HepG2 (cell line): ENCODE data around the gene MYLK. TPM values are rescaled to one million over a fixed set of nuclear protein-coding genes. Genes with fewer than 3 reads are reported as not detected.
A peak's percentile ranks its signal among the peaks of the same experiment; 100 is the strongest.

ENCODE experiments used
- ATAC-seq: fragments of 200-7000 bp; cut with Tn5 transposase; 3 replicates; pipeline ENCODE4 v1.9.1; 2020; ENCODE audit warnings: mild to moderate bottlenecking, moderate library complexity
- BruUV-seq: library from RNA; stranded (reverse); fragments of 400-500 nt; replicated peaks from 2 replicates; lab custom pipeline; 2021; lab: Mats Ljungman, UMichigan
- CTCF ChIA-PET: fragments of 300-600 bp; formaldehyde crosslinking; extraction: SDS; loops from one replicate; lab custom pipeline; 2021; ENCODE audit warnings: low total read pairs, inconsistent platforms, low intra/inter-chr PET ratio; lab: Yijun Ruan, JAX
- POLR2A ChIA-PET: fragments of 350-600 bp; sonication (Branson Sonifier 250); formaldehyde crosslinking; loops from one replicate; lab custom pipeline; 2020; ENCODE audit warnings: antibody characterized with exemption, inconsistent platforms; lab: Yijun Ruan, JAX
- DNase-seq: peaks from one replicate; pipeline ENCODE4 v3.0.0-alpha.2; 2015; ENCODE audit warnings: low spot score
- FAIRE-seq: peaks from 3 replicates; lab custom pipeline; 2011; peaks lifted over from hg19 to GRCh38; lab: Jason Lieb, UNC
- H2AFZ ChIP-seq: one replicate; pipeline ENCODE4 v1.6.1; 2011; ENCODE audit warnings: low read length, inconsistent platforms
- H3K27ac ChIP-seq: fragments of 300-600 bp; 3 replicates; pipeline ENCODE4 v1.8.0; 2011; ENCODE audit warnings: mixed run types, mild to moderate bottlenecking, mixed read lengths, low read length, inconsistent platforms; ENCODE audit not compliant: insufficient read depth; ENCODE audit errors: extremely low read length
- H3K27me3 ChIP-seq, 2 experiments: fragments of 200-600 bp in 1 of 2; 2 replicates in 1 of 2; 3 replicates in 1 of 2; pipeline versions ENCODE4 v1.6.0 to v1.8.0; 2011; ENCODE audit warnings: low read length in 2 of 2, mild to moderate bottlenecking in 2 of 2, moderate library complexity in 2 of 2, inconsistent platforms in 1 of 2; ENCODE audit not compliant: insufficient read depth in 2 of 2, control insufficient read depth in 1 of 2
- H3K36me3 ChIP-seq, 2 experiments: fragments of 200-600 bp in 1 of 2; replicated peaks in 1 of 2; 2 replicates in 1 of 2; 3 replicates in 1 of 2; pipeline versions ENCODE4 v1.5.1 to v1.8.0; 2011; ENCODE audit warnings: low read length in 2 of 2, inconsistent platforms in 1 of 2; ENCODE audit not compliant: insufficient read depth in 2 of 2, control insufficient read depth in 1 of 2
- H3K4me1 ChIP-seq: 2 replicates; pipeline ENCODE4 v1.5.1; 2012; ENCODE audit warnings: low read length, inconsistent platforms; ENCODE audit not compliant: insufficient read depth
- H3K4me2 ChIP-seq: 2 replicates; pipeline ENCODE4 v1.6.0; 2011; ENCODE audit warnings: low read depth, low read length, inconsistent platforms
- H3K4me3 ChIP-seq, 3 experiments: fragments of 200-600 bp in 1 of 3; sonication (generic), shearing (Covaris generic) in 1 of 3; replicated peaks in 1 of 3; 2 replicates each; pipeline ENCODE4 v1.5.1; 2011 to 2016; ENCODE audit warnings: low read length in 3 of 3, inconsistent platforms in 2 of 3, low read depth in 2 of 3, mild to moderate bottlenecking in 2 of 3, control low read depth in 1 of 3, mixed read lengths in 1 of 3; ENCODE audit not compliant: insufficient read depth in 1 of 3
- H3K79me2 ChIP-seq: one replicate; pipeline ENCODE4 v1.6.1; 2011; ENCODE audit warnings: low read length, inconsistent platforms; ENCODE audit not compliant: insufficient read depth
- H3K9ac ChIP-seq: 2 replicates; pipeline ENCODE4 v1.6.0; 2011; ENCODE audit warnings: mild to moderate bottlenecking, low read depth, low read length, inconsistent platforms; ENCODE audit not compliant: insufficient read depth
- H3K9me3 ChIP-seq: 2 replicates; pipeline ENCODE4 v1.5.1; 2012; ENCODE audit warnings: mild to moderate bottlenecking, low read length
- H4K20me1 ChIP-seq: 2 replicates; pipeline ENCODE4 v1.6.0; 2011; ENCODE audit warnings: inconsistent platforms, mild to moderate bottlenecking, low read length, moderate library complexity; ENCODE audit not compliant: insufficient read depth
- CEBPB ChIP-seq: IDR thresholded peaks from 2 replicates; pipeline ENCODE4 v1.6.1; 2011; ENCODE audit warnings: low read depth, low read length, improper control_type of control experiment, borderline replicate concordance
- CEBPG ChIP-seq: IDR thresholded peaks from 2 replicates; pipeline ENCODE4 v1.6.1; 2016
- ELF1 ChIP-seq: sonication (generic); formaldehyde crosslinking; IDR thresholded peaks from 2 replicates; pipeline ENCODE4 v1.4.0; 2020; ENCODE audit warnings: missing genetic modification reagents
- KMT2B ChIP-seq: IDR thresholded peaks from 2 replicates; pipeline ENCODE4 v1.6.1; 2016; ENCODE audit warnings: missing genetic modification reagents, missing compliant biosample characterization
- MAFF ChIP-seq: IDR thresholded peaks from 2 replicates; pipeline ENCODE4 v1.6.1; 2011; ENCODE audit warnings: low read depth, low read length, improper control_type of control experiment
- MAFK ChIP-seq, 2 experiments: IDR thresholded peaks in 1 of 2; conservative IDR thresholded peaks in 1 of 2; 2 replicates each; pipeline ENCODE4 v1.6.1; 2011; ENCODE audit warnings: improper control_type of control experiment in 2 of 2, low read length in 2 of 2
- WGBS: methylation state at CpG from one replicate; pipeline ENCODE4 v1.1.6; 2017; ENCODE audit warnings: low lambda C conversion rate; 5-methylcytosine and 5-hydroxymethylcytosine counted together
- in situ Hi-C: cut with HindIII; loops from 2 replicates; pipeline ENCODE4 v1.10.0; 2017; ENCODE audit warnings: low pct_unique_long_range_greater_than_20kb; ENCODE audit not compliant: extremely low pct_ligation_motif_present
- intact Hi-C: fragments of 100-400 bp; cut with micrococcal nuclease; formaldehyde crosslinking; loops from one replicate; pipeline ENCODE4 v1.10.0; 2022; ENCODE audit not compliant: unreplicated experiment
- polyA plus RNA-seq, 8 experiments: library from polyadenylated mRNA; depleted of rRNA in 3 of 8; stranded (reverse) in 7 of 8; unstranded in 1 of 8; fragments of >200 nt; fragmentation: Illumina TruSeq in 4 of 8; extraction: Trizol in 4 of 8; gene quantifications; 2 replicates each; pipeline versions ENCODE4 v1.2.1 to v1.2.3, GENCODE V29; 2011 to 2016; ENCODE audit warnings: low read depth in 4 of 8, missing spikeins in 1 of 8, mixed read lengths in 1 of 8; ENCODE audit not compliant: insufficient read depth in 1 of 8
- total RNA-seq, 5 experiments: library from RNA; depleted of rRNA; stranded (reverse); fragments of >200 nt; fragmentation: Illumina TruSeq; extraction: Trizol; gene quantifications; 2 replicates each; pipeline ENCODE4 v1.2.3, GENCODE V29; 2016; ENCODE audit warnings: low read depth in 1 of 5

MYLK gene
- total and polyA plus RNA-seq, 2 of the 13 experiments (the other 11 are each of a cell fraction or from before 2014, with no cell fraction given): 10.6 to 34.9 TPM

DNA sequence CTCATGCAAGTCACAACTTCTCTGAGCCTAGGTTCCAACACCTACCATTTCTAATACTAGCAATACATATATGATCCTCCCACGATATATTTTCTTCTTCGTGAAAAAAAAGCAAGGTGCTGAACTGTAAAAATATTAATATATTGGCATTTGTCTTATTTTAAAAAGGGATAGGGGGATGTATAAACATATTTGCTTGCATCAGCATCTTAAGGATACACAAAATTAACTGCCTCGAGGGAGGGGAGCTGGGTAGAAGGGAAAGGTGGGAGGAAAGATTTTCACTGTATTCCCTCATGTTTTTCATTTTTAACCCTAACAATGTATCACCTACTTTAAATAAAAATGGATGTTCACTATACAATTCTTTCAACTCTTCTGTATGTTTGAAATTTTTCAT is 300.6 kb downstream of the MYLK start:
- H3K9me3 ChIP-seq: no peaks in the 10 kb centered on the region
- H3K27me3 ChIP-seq: no peaks in the 10 kb centered on the region; a peak in 1 of 5 replicates
- intact Hi-C loops (no loop called here), in situ Hi-C loops (no loop called here)
- no peaks in the 10 kb centered on the region for H4K20me1 ChIP-seq
- H3K27ac ChIP-seq: no peak overlapping the region
- TF ChIP-seq MAFF: peak; percentile 57
- TF ChIP-seq MAFK (conservative IDR thresholded peaks at IDR 0.05 in 1 of 2, IDR thresholded peaks at IDR 0.05 in 1 of 2; ENCODE audit: low read length in 2 of 2): peak; percentile 65 to 85
- no peak for TF ChIP-seq ELF1 (CRISPR knock-in tag)
- ChIA-PET CTCF (interaction anchor here (2.1 kb wide), 1 partner anchor 59 kb away, joined by 12 read pairs; no protein-coding TSS in a partner anchor), POLR2A (interaction anchor here (0.7 to 7.6 kb wide), 5 partner anchors 9 to 59 kb away, joined by 3 to 88 read pairs (median 4); no protein-coding TSS in a partner anchor)
- DNase-seq (no peak), FAIRE-seq (no peak), ATAC-seq (no peak)
- peak overlapping the region; percentile 93 for H3K9ac ChIP-seq
- H3K4me1 ChIP-seq: peaks cover 53% of the 10 kb centered on the region
- peak overlapping the region; percentile 89 to 98 (median 91); a peak in 5 of 6 replicates for H3K4me3 ChIP-seq
- peaks cover 10 to 13% of the 10 kb centered on the region in 2 experiments; a peak in 3 of 5 replicates for H3K36me3 ChIP-seq
- peaks cover 60% of the 10 kb centered on the region for H3K79me2 ChIP-seq
- H2AFZ ChIP-seq: no peak overlapping the region
- peak overlapping the region; percentile 89 for H3K4me2 ChIP-seq
- 7% methylated on average over 3 of the region's 3 CpGs for WGBS
- BruUV-seq: TSS peak; percentile 65

DNA sequence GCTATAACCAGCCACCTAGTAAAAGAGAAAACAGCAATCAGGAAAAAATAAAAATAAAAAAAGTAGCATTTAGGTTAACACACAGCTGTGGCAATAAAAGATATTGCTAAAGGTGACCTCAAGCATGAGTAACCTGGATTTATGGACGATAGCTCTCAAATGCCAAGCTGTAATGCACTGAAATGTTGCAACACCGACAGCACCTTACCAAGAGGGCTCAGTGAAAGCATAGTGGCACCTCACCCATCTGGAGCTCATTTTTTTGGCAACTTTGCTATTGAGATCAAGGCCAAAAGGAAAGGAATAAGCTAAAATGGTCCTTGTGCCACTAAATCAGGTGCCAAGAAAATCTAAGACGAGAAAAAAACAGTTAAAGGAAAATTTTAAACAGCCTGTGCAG is 301.8 kb downstream of the MYLK start:
- no TSS peak for BruUV-seq
- Histone ChIP-seq H3K9ac (no peak overlapping the region), H2AFZ (no peak overlapping the region), H3K79me2 (peaks cover 64% of the 10 kb centered on the region), H3K27ac (no peak overlapping the region), H3K4me3 (peak overlapping the region in 2 of 3 experiments; percentile 6 to 98; a peak in 2 of 6 replicates), H4K20me1 (no peaks in the 10 kb centered on the region), H3K27me3 (no peaks in the 10 kb centered on the region; a peak in 1 of 5 replicates), H3K9me3 (no peaks in the 10 kb centered on the region), H3K4me1 (peaks cover 49% of the 10 kb centered on the region), H3K4me2 (peak overlapping the region; percentile 89), H3K36me3 (peaks cover 12 to 17% of the 10 kb centered on the region in 2 experiments; a peak in 4 of 5 replicates)
- in situ Hi-C loops (no loop called here), intact Hi-C loops (no loop called here)
- CTCF ChIA-PET: no interaction called here
- whole genome bisulfite sequencing: 71% methylated on average over 3 of the region's 3 CpGs
- no peak for FAIRE-seq
- ATAC-seq: no peak
- POLR2A ChIA-PET: interaction anchor here (1.1 to 7.6 kb wide), 2 partner anchors 11 to 23 kb away, joined by 3 to 88 read pairs; no protein-coding TSS in a partner anchor
- peak; percentile 68; the same call in 1 of the 2 replicates for TF ChIP-seq CEBPB
- TF ChIP-seq KMT2B (CRISPR knock-in tag): no peak
- TF ChIP-seq CEBPG (CRISPR knock-in tag): peak; percentile 65
- no peak for DNase-seq
